HG03520 (cell line): ENCODE data around the gene C1orf74.
"Not testable (repeated sequence)": the region's sequence is repeated elsewhere in the genome, so short reads cannot be mapped to it uniquely, and the experiment has no call there.

Experiments used
- ATAC-seq: cut with Tn5 transposase; IDR thresholded peaks from one replicate; pipeline ENCODE4 v1.9.1; 2021; ENCODE audit warnings: mild to moderate bottlenecking, moderate library complexity; ENCODE audit not compliant: unreplicated experiment

The C1orf74 gene

DNA sequence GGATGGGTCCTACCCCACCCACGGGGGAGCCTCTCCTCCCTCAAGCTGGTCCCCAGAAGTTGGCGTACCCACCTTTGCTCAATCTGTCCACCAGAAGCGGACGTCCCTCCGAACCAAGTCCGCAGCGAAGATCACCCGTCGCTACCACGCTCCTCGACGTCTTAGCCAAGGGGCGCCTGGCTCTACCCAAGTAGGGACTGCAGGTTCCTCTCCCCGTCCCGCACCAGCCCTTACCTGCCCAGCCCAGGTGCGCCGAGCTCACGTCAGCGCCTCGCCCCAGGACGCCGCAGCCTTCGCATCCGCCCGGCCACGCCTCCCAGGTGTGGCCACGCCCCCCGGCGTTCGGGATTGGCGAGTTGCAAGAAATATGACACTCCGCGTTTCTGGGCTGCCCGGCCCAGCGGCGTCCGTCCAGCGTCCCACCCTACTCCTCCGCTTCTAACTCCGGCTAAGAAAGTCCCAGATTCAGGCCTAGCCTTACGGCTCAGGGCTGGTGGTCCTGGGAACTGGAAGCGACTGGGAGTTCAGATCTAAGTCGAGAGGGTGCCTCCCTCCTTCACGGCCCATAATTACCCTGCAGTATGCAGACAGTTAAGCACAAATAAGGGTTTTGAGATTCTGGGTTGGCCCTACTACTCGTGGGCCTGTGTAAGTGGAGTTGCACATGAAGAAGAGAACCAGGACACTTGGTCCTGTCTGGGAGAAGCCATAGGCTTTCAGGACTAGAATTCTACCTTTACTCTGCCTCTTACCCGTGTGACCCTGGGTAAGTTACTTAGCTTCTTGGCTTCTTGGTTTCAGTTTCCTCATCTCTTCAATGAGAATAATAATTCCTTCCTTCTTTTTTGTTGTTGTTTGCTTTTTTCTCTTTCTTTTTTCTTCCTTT is 21.8 kb upstream of the C1orf74 start, which contains the start of gene IRF6:
TSS of gene IRF6 (minus strand) at position 268 of the 886 bp plus-strand sequence. CDS start 4,729 bp downstream, outside the sequence.
- ATAC-seq = peak; percentile 84

GRCh38 chr1:209805341-209805781 is 21.0 kb upstream of the C1orf74 start:
- no peak for ATAC-seq

GRCh38 chr1:209803568-209803967 is 19.2 kb upstream of the C1orf74 start:
- ATAC-seq = no peak

GRCh38 chr1:209802780-209803152 is 18.4 kb upstream of the C1orf74 start:
- no peak for ATAC-seq

DNA sequence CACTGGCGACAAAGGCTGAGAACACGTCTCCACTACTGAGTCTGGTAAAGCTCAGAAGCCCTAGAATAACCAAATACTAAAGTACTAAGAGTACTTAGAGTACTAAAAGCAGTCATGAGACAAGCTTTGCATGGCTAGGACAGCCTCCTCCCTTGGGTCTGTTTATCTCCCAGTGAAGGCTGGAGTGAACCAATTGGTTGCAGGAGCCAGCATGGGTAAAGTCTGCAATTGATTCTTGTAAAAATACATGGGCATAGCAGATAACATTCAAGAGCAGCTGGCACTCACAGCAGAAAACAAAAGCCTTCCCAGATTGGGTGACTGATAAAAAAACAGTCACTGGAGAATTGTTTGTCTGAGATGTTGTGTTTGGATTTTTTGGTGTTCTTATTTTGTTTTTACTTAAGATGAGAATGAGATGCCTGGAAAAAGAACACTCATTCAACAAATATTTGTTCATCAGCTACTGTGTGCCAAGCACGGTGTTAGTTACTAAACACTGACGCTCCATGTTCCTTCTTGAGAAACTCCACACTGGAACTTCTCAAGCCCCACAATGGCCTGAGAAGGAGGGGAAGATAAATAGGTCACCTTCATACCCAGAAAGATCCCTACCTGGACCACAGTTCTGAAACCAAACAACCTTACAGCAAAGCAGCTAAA is 17.9 kb upstream of the C1orf74 start:
- ATAC-seq = no peak

- no peak for ATAC-seq
These were observed 16.9 kb upstream of the C1orf74 start for GRCh38 chr1:209800984-209801834.

GRCh38 chr1:209797978-209798639 is 13.8 kb upstream of the C1orf74 start:
- no peak for ATAC-seq

DNA sequence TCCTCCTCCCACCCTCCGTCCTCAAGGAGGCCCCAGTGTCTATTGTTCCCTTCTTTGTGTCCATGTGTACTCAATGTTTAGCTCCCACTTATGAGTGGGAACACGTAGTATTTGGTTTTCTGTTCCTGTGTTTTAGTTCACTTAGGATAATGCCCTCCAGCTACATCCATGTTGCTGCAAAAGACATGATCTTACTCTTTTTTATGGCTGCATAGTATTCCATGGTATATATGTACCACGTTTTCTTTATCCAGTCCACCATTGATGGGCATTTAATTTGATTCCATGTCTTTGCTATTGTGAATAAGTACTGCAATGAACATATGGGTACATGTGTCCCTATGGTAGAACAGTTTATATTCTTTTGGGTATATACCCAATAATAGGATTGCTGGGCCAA is 9.4 kb upstream of the C1orf74 start:
- ATAC-seq = not testable (repeated sequence)

DNA sequence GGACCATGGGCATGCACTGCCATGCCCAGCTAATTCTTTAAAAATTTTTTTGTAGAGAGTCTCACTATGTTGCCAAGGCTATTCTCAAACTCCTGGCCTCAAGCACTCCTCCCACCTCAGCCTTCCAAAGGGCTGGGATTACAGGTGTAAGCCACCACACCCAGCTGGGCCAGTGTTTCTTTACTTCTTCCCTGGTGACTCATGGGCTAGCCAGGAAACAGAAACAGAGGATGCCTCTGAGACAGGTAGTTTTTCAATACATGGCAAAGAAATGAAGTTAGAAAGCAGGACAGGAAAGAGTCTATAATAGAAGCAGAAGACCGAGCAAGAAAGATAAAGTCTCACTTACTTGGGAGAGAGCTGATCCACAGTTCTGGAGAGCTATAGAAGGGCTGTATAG is 7.6 kb upstream of the C1orf74 start:
- no peak for ATAC-seq

DNA sequence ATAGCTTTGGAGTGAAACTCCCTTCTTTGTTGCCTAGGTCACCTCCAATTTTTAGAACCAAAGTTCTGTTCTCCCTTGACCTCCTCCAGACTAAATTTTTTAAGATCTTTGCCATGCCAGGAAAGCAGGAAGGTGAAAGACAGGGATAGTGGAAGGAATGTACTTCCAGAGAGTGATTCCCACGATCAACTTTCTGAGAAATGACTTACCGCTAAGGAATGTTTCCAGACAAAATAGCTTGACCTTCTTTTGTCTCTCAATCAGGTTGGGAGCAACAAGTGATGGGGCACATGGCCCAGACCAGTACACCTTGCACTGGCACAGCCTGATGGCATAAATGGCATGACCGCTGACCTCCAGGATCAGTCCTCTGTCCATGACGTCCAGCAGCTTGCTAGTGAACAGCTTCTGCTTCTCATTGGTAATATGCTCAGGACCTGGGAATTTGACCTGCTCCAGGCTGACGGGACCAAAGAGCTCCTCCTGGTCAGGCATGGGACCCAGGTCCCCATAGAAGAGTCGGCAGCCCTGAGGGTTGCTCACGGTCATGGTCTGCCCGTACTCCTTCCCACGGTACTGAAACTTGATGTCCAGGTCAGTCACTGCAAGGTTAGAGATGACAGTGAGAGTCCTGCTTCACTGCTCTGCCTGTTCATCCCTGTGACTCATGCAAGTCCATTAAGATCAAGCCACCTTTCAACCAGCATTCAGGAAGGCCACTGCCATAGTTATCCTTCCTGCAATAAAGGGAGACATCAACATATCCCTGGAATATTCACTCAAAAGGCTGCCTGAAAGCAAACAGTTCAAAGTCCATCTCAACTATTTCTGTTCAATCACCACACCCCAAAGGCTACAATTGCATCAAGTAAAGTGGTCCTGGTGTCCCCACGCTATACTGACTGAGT is 6.2 kb upstream of the C1orf74 start:
- ATAC-seq = no peak

GRCh38 chr1:209789245-209789644 is 4.9 kb upstream of the C1orf74 start:
- no peak for ATAC-seq

GRCh38 chr1:209787551-209787950 is 3.2 kb upstream of the C1orf74 start:
- no peak for ATAC-seq

DNA sequence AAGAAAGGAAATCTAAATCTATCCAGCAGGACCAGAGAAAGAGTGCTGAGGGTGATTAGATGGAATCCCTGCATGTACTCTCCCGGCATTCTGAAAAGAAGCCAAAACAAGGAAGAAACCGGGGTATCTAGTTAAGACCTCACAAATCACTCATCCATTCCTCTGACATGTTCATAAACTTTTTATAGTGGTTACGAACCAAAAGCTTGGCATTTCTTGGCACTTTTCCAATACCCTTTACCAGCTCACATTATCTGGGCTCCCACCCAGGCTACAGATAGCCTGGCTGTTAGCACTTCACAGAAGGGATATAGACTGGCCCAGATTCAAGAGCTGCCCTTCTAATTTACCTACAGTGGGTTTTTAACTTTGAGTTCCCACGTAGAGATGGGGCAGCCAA is 1.8 kb upstream of the C1orf74 start:
- ATAC-seq = no peak

- ATAC-seq = no peak
These were observed 1.2 kb upstream of the C1orf74 start for GRCh38 chr1:209785592-209785991.

- no peak for ATAC-seq
These were observed 973 bp downstream of the C1orf74 start for GRCh38 chr1:209783386-209783785.

GRCh38 chr1:209780268-209780667 is 4.1 kb downstream of the C1orf74 start:
- no peak for ATAC-seq

DNA sequence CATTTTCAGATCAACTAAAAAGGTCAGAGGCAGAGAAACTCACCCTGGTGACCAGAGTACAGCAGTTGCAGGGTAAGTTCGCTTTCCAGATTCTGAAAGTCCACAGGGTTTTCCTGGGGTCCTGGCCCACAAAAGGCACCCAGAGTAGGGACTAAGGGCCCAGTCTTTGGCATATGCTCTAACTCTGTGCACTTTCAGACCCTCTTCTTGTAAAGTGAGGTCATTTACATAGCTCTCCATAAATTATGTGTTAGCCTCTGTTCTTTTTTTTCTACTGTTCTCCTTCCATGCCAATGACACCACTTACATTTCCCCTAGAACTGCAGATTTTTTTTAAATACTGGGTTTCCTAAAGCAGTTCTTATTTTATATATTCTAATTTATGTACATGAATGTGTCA is 6.3 kb downstream of the C1orf74 start:
- ATAC-seq = no peak

GRCh38 chr1:209777587-209777986 is 6.8 kb downstream of the C1orf74 start:
- ATAC-seq = no peak

DNA sequence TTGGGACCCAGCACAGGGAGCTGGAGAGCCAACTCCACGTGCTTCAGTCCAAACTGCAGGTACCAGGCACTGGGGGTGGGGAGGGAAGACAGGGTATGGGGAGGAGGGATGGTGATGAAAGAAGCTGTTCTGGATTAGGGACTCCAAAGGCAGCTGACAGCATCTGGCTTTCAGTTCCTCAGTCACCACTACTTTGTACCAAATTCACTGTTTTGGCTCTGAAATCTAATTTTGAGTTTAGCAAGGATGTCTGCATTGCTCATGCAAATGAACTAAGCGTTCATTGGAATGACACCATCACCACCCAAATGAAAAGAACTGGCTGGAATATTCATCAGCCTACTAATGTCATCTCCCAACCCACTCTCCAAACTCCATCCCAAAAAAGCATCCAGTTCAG is 8.7 kb downstream of the C1orf74 start:
- ATAC-seq = no peak

- ATAC-seq = no peak
These were observed 9.8 kb downstream of the C1orf74 start for GRCh38 chr1:209774592-209774991.
